Rectal smooth muscle tissue (tissue), 1 donor: ENCODE results near the gene BCL6.

ENCODE experiments used
- H3K27ac ChIP-seq: one replicate; pipeline ENCODE4 v1.7.0; 2013; ENCODE audit warnings: low read depth, low read length, inconsistent platforms
- H3K27me3 ChIP-seq: one replicate; pipeline ENCODE4 v1.7.0; 2013; ENCODE audit warnings: low read length; ENCODE audit not compliant: control insufficient read depth, insufficient read depth
- H3K36me3 ChIP-seq: one replicate; pipeline ENCODE4 v1.7.0; 2013; ENCODE audit warnings: low read length; ENCODE audit not compliant: control insufficient read depth, insufficient read depth
- H3K4me1 ChIP-seq: one replicate; pipeline ENCODE4 v1.7.0; 2013; ENCODE audit warnings: low read length; ENCODE audit not compliant: control insufficient read depth, insufficient read depth
- H3K4me3 ChIP-seq: one replicate; pipeline ENCODE4 v1.7.0; 2013; ENCODE audit warnings: low read length
- H3K9ac ChIP-seq: one replicate; pipeline ENCODE4 v1.7.0; 2013; ENCODE audit warnings: low read length

The BCL6 gene

DNA sequence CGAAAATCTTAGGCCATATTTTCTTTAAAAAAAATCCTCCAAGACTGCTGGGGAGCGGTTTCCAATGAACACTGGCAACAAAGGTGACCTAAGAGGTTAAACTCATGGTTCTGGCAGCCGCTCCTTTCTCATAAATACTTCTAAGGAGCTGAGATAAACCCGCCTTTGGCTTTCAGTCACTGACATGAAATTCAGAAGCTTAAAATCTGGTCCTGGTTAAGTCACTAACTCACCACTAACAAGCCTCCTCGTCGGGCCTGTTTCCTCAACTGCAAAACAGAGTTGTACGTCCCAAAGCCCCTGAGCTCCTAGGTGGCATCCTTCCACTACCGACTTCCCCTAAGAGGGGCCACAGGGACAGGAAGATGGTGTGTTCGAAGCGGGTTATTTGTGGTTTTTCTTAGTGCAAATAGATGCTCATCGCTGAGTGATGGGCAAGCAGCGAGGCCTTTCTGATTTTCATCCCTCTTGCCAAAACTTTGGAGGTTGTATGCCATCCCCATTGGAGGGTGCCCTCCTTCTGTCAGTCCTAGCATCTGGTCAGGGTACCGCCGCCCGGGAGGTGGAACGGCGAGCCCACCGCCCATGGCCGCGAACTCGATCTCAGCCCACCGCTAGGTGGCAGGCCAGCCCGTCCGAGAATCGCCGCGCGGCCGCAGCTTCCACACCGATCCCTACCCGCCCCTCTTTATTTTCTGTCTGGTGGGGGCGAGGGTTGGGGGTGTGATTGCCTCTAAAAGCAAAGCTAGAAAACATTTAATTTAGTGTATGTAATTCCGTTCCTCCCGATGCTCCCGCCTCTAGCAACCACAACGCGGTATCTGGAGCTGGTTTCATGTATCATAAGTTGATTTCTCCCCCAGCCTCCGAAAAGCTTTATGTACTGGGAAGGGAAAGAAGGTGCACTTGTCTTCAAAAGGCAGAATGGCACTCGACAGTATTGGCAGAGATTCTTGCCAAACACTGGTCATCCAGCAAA lies 4.6 kb downstream of the BCL6 start:
- Histone ChIP-seq H3K4me3 (peak overlapping the region; percentile 92), H3K4me1 (peaks cover 28% of the 10 kb centered on the region), H3K27ac (peak overlapping the region; percentile 99), H3K36me3 (no peaks in the 10 kb centered on the region), H3K27me3 (no peaks in the 10 kb centered on the region), H3K9ac (peak overlapping the region; percentile 93)

DNA sequence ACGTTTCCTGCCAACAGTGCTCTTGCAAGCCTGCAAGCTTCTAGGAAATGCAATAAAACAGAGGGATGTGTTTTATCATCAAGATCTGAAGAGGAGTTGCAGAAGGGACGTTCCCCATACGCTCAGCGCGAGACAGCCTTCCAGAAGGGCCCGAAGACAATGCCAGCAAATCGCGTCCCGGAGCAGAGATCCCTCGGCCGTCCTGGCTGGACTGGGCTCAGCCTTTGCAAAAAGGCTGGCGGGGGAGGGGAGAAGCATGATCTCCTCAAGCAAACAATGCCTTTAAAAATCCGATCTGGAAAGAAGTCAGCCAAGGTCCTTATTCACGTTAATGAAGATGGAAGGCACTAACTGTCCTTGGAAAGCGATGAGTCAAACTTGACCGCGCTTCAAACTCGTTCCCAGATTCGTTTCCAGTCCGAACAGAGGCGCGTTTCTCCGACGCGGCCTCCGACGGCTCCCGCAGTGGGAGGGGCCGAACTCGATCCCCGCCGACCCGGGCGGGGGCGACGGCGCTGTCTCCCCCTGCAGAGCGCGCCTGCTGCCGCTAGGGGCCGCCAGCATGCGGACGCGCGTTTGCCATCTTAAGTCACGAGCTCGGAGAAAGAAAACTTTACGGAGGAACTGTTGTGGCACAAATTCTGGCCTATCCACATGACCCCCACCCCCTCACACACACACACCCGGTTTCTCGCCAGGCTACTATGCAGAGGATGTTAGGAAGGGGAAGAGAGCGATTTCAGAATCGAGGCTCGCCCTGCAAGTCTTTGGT lies 5.5 kb downstream of the BCL6 start:
- Histone ChIP-seq H3K27ac (peak overlapping the region; percentile 99), H3K4me1 (peaks cover 32% of the 10 kb centered on the region)

DNA sequence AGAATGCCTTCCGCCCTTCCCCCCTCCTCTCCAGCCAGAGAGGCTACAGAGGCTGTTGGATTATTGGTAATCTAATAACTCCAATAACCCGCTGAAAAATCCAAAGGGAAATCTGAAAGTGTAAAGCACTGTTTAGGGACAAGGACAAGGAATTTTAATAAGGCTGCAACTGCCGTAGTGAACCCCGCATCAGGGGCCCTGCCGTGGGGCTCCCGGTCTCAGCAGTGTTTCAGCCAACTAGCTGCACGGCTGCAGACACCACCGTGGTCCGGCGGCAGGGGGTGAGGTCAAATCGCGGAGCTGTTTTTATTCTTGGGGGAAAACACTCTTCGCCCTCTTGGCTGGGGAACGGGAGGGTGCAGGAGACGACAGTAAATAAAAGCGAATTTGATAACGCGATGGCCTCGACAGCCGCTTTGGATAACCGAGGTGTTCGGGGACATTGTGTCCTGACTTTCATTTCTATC lies 6.1 kb downstream of the BCL6 start:
- Histone ChIP-seq H3K9ac (no peak overlapping the region), H3K4me3 (peak overlapping the region; percentile 92), H3K27me3 (no peaks in the 10 kb centered on the region), H3K4me1 (peaks cover 32% of the 10 kb centered on the region), H3K36me3 (no peaks in the 10 kb centered on the region), H3K27ac (peak overlapping the region; percentile 99)

More for the DNA sequence above, 5.5 kb downstream of the BCL6 start:
- Histone ChIP-seq H3K36me3 (no peaks in the 10 kb centered on the region), H3K4me3 (peak overlapping the region; percentile 92), H3K9ac (peak overlapping the region; percentile 93), H3K27me3 (no peaks in the 10 kb centered on the region)

- Histone ChIP-seq H3K27me3 (no peaks in the 10 kb centered on the region), H3K9ac (peak overlapping the region; percentile 79), H3K4me1 (peaks cover 32% of the 10 kb centered on the region), H3K36me3 (no peaks in the 10 kb centered on the region), H3K27ac (peak overlapping the region; percentile 99), H3K4me3 (peak overlapping the region; percentile 92)
Observed at GRCh38 chr3:187738331-187739093, 6.8 kb downstream of the BCL6 start.

- Histone ChIP-seq H3K4me1 (peaks cover 32% of the 10 kb centered on the region), H3K36me3 (peaks cover 3% of the 10 kb centered on the region), H3K27ac (peak overlapping the region; percentile 99), H3K4me3 (peak overlapping the region; percentile 92), H3K9ac (peak overlapping the region; percentile 79), H3K27me3 (no peaks in the 10 kb centered on the region)
Observed at GRCh38 chr3:187738071-187738330, 7.3 kb downstream of the BCL6 start.

GRCh38 chr3:187737368-187738070 lies 7.7 kb downstream of the BCL6 start:
- Histone ChIP-seq H3K9ac (peak overlapping the region; percentile 79), H3K4me1 (peaks cover 29% of the 10 kb centered on the region), H3K4me3 (peak overlapping the region; percentile 92), H3K27ac (peak overlapping the region; percentile 99), H3K36me3 (peaks cover 3% of the 10 kb centered on the region), H3K27me3 (no peaks in the 10 kb centered on the region)

- H3K4me1 ChIP-seq, result peaks cover 24% of the 10 kb centered on the region
- peak overlapping the region; percentile 8 for H3K9ac ChIP-seq
- H3K36me3 ChIP-seq, result peaks cover 3% of the 10 kb centered on the region
- H3K27me3 ChIP-seq, result no peaks in the 10 kb centered on the region
- H3K27ac ChIP-seq, result peak overlapping the region; percentile 99
- H3K4me3 ChIP-seq, result peak overlapping the region; percentile 92
Observed at GRCh38 chr3:187737006-187737367, 8.3 kb downstream of the BCL6 start.

DNA sequence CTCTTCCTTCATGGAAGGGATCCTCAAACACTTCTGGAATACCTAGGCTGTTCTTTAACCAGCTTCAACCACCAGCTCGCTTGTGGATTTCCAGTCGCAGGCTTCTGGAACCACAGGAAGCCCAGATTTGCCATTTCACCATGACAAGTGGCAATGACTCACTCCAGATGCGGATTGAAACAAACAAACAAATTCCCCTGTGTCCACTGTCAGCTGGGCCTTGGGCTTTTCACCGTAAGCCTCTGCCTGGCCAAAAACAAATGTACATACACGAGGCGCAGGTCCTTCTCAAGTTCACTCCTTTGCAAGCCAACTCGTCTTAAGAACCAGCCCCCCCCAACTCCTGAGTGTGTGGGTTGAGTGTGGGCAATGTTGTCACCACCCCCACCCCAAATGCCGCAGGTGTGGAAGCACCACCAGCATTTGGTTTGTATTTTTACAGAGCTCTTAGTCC lies 8.8 kb downstream of the BCL6 start:
- Histone ChIP-seq H3K4me1 (peaks cover 24% of the 10 kb centered on the region), H3K9ac (no peak overlapping the region), H3K36me3 (peaks cover 5% of the 10 kb centered on the region), H3K4me3 (peak overlapping the region; percentile 22), H3K27ac (peak overlapping the region; percentile 17), H3K27me3 (no peaks in the 10 kb centered on the region)

DNA sequence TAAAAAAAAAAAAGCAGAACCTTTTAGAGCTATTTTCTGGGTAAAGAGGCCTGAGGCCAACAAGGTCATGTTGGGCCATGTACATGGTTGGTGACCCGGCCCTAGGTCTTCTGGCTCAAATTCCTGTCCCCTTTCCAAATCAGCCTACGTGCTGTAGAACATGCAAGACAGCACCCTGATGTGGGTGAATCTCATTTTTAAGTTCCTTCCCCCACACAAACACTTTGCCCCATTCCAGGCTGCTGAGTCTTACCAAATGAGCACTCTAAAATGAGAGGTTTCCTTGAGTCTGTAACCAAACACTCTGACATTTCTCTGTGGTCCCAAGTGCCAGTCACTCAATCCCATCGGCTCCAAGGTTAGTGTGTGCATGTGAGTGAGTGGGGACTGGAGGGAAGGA lies 9.4 kb downstream of the BCL6 start:
- Histone ChIP-seq H3K4me1 (peaks cover 24% of the 10 kb centered on the region), H3K27ac (no peak overlapping the region), H3K36me3 (peaks cover 8% of the 10 kb centered on the region), H3K4me3 (no peak overlapping the region), H3K9ac (no peak overlapping the region), H3K27me3 (no peaks in the 10 kb centered on the region)

DNA sequence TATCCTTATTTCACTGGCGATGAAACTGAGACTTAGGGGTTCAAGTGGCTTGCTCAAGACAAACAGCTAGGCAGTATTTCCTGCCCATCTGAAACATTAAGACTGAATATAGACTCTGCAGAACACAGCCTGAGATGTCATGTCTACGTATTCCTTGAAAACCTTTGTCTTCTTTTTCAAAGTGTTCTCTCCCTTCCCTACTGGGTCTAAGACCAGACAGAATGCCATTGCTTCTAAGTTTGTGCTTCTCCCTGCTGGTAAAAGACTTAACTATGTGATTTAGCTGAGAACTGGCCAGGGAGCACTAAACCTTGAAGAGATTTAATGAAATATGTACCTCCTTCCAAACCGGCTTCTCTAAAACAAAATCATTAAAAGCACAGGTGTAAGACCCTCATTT lies 9.9 kb downstream of the BCL6 start:
- Histone ChIP-seq H3K9ac (no peak overlapping the region), H3K4me3 (no peak overlapping the region), H3K36me3 (peaks cover 8% of the 10 kb centered on the region), H3K27me3 (no peaks in the 10 kb centered on the region), H3K27ac (no peak overlapping the region), H3K4me1 (peaks cover 20% of the 10 kb centered on the region)

- Histone ChIP-seq H3K27me3 (no peaks in the 10 kb centered on the region), H3K4me3 (no peak overlapping the region), H3K27ac (no peak overlapping the region), H3K36me3 (peaks cover 8% of the 10 kb centered on the region), H3K4me1 (peaks cover 16% of the 10 kb centered on the region), H3K9ac (no peak overlapping the region)
Observed at GRCh38 chr3:187734841-187735240, 10.4 kb downstream of the BCL6 start.
